Prostate gland (tissue), 2 donors: ENCODE results near the gene TBC1D22A. TPM values are rescaled to one million over a fixed set of nuclear protein-coding genes. Genes with fewer than 3 reads are reported as not detected.

ENCODE experiments used
- DNase-seq: peaks from one replicate; pipeline ENCODE4 v3.0.0-alpha.2; 2019; ENCODE audit warnings: low spot score
- H3K27ac ChIP-seq, 2 donors: fragments of 200-600 bp; sonication (generic); 2 replicates each; pipeline ENCODE4 v1.5.1; 2017 to 2019
- H3K27me3 ChIP-seq: fragments of 200-600 bp; sonication (generic); replicated peaks from 2 replicates; pipeline ENCODE4 v1.5.1; 2019; ENCODE audit not compliant: insufficient read depth
- H3K36me3 ChIP-seq, 2 donors: fragments of 200-600 bp; sonication (generic); 1 replicate in 1 of 2; 2 replicates in 1 of 2; pipeline versions ENCODE4 v1.5.1 to v1.8.1; 2017 to 2019
- H3K4me1 ChIP-seq: fragments of 200-600 bp; sonication (generic); replicated peaks from 2 replicates; pipeline ENCODE4 v1.5.1; 2019
- H3K4me3 ChIP-seq, 2 donors: fragments of 200-600 bp; sonication (generic); 2 replicates each; pipeline ENCODE4 v1.5.1; 2017 to 2019
- H3K9me3 ChIP-seq: fragments of 200-600 bp; sonication (generic); 2 replicates; pipeline ENCODE4 v1.5.1; 2017
- POLR2A ChIP-seq: fragments of 450-650 bp; IDR thresholded peaks from one replicate; pipeline ENCODE4 v1.6.1; 2016; ENCODE audit warnings: antibody characterized with exemption, mild to moderate bottlenecking
- POLR2AphosphoS5 ChIP-seq: sonication (generic); formaldehyde crosslinking; IDR thresholded peaks from one replicate; pipeline ENCODE4 v1.6.1; 2017; ENCODE audit warnings: antibody characterized with exemption
- WGBS: methylation state at CpG from one replicate; pipeline ENCODE4 v1.1.5; 2018; 5-methylcytosine and 5-hydroxymethylcytosine counted together
- intact Hi-C: fragments of 100-400 bp; cut with DNase I; formaldehyde crosslinking; loops from one replicate; pipeline ENCODE4 v1.14.2; 2022
- total RNA-seq, 2 donors: library from RNA; depleted of rRNA; stranded (reverse); fragments of >200 nt; gene quantifications; one replicate each; pipeline ENCODE4 v1.1.0, GENCODE V29; 2016
- TF ChIP-seq, protein P1 (sequence below), 4 experiments: fragments of 200-600 bp in 2 of 4; fragments of 450-650 bp in 2 of 4; sonication (generic) in 2 of 4; IDR thresholded peaks; 1 replicate in 3 of 4; 2 replicates in 1 of 4; pipeline ENCODE4 v1.5.1; 2016 to 2019; ENCODE audit warnings: antibody characterized with exemption in 4 of 4, mild to moderate bottlenecking in 2 of 4, moderate library complexity in 2 of 4

Gene TBC1D22A
- total RNA-seq, 2 donors from 2014 or later = 16.0 to 30.7 TPM

DNA sequence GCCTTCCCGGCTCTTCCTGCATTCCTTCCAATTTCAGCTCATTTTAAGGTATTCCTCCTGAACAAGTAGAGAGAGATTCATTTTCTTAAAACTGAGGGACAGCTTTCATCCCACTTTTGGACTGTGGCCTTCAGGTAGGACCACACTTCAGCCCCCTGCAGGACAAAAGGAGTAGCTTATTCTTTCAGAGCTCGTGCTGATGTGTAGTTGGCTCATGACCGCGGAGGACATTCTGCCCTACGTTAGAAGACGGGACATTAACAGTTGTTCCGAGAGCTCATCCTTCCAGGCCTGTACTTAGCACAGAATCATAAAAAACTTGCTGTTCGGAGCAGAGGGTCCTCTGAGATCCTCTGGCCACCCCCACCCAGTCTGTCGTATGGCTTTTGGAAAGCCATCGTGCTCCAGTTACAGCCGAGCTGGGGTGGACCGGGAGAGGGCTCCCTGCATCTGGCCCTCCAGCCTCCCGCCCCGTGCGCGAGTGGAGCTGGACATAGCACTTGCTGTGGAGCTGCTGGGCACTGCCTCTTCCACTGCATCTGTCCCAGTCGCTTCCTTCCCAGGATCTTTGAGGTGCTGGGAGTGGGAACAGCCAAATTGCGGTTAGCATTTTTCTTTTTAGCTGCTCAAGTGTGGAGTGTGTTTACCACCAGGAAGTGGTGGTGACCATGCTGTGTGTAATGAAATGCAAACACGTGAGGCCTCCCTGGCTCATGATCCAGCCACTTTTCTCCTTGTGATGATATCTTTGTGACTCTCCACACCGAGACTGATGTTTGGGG lies 250.3 kb downstream of the TBC1D22A start:
- H3K27ac ChIP-seq = no peak overlapping the region
- H3K36me3 ChIP-seq = no peaks in the 10 kb centered on the region
- DNase-seq = no peak
- TF ChIP-seq POLR2AphosphoS5 (no peak), POLR2A (no peak)
- TF ChIP-seq, protein P1, sequence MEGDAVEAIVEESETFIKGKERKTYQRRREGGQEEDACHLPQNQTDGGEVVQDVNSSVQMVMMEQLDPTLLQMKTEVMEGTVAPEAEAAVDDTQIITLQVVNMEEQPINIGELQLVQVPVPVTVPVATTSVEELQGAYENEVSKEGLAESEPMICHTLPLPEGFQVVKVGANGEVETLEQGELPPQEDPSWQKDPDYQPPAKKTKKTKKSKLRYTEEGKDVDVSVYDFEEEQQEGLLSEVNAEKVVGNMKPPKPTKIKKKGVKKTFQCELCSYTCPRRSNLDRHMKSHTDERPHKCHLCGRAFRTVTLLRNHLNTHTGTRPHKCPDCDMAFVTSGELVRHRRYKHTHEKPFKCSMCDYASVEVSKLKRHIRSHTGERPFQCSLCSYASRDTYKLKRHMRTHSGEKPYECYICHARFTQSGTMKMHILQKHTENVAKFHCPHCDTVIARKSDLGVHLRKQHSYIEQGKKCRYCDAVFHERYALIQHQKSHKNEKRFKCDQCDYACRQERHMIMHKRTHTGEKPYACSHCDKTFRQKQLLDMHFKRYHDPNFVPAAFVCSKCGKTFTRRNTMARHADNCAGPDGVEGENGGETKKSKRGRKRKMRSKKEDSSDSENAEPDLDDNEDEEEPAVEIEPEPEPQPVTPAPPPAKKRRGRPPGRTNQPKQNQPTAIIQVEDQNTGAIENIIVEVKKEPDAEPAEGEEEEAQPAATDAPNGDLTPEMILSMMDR (IDR thresholded peaks at IDR 0.05) = no peak
- H3K27me3 ChIP-seq = no peaks in the 10 kb centered on the region
- 84% methylated on average over 20 of the region's 20 CpGs for WGBS
- no peaks in the 10 kb centered on the region for H3K9me3 ChIP-seq
- H3K4me3 ChIP-seq = no peak overlapping the region
- intact Hi-C loops = no loop called here
- no peaks in the 10 kb centered on the region for H3K4me1 ChIP-seq

DNA sequence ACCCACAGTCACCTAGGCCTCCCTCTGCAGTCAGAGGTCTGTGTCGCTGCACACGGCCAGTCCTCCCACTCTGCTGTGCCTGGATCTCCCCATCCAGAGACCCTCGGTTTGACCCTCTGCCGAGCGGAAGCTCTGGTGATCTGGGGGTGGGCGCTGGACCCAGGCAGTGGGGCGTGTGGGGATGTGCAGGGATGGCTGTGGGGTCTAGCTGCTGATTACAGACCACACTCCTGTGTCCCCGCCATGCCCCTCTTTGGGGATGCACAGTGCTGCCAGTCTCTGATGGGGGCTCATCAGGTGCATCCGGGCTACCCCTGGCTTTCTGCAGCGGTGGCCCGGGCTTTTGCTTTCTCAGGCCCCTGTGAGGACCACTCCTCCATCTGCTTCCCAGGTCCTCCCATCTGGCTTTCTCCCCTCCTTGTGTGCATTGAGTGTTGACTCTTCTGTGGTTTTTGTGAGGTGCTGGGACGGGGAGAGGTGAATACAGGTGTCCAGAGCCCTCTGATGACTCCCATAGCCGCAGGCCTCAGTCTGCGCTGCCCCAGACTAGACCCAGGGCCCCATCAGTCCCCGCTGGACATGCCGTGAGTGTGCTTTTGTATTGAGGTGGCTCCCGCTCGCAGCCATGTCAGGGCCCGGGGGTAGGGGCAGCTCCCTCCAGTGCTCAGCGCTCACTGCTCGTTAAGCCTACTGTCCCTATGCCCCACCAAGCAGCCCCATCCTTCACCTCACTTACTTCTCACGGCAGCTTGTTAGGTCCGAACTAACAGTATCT lies 251.6 kb downstream of the TBC1D22A start:
- TF ChIP-seq, protein P1 (IDR thresholded peaks at IDR 0.05) = no peak
- TF ChIP-seq POLR2A = no peak
- intact Hi-C loops = no loop called here
- Histone ChIP-seq H3K27ac (no peak overlapping the region), H3K27me3 (no peaks in the 10 kb centered on the region), H3K4me3 (no peak overlapping the region), H3K36me3 (no peaks in the 10 kb centered on the region), H3K4me1 (no peaks in the 10 kb centered on the region), H3K9me3 (no peaks in the 10 kb centered on the region)
- DNase-seq = no peak
- 96% methylated on average over 23 of the region's 23 CpGs for WGBS

DNA sequence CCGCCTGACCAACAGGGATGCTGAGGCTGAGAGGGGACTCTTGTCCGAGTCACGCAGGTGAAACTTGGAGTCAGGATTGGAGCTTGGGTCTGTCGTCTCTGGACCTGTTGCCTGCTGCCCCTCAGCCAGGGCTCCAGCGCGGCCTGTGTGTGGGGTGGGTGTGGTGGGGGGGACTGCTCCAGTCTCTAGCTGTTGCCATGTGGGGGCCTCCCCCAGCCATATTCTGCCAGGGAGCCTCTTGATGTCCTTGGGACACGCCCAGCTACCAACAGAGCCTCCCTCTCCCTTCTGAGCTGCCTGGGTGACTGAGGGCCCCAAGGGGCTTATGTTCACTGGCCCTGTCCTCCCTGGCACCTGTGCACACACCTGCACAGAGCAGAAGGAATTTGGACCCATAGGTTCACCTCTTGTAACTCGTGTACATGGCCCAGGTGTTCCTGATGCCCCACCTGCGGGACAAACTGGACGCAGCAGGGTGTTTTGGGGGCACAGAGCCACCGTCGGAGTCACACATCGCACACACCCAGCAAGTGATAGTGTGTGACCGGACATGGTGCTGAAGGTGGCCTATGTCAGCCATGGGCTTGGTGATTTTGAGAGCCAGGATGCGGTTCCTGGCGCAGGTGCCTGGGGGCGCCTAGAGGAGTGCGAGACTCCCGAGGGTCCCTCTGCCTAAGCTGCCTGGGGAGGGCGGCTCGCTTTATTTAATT lies 252.3 kb downstream of the TBC1D22A start:
- Histone ChIP-seq H3K27ac (no peak overlapping the region), H3K9me3 (no peaks in the 10 kb centered on the region), H3K27me3 (no peaks in the 10 kb centered on the region), H3K4me3 (no peak overlapping the region), H3K36me3 (no peaks in the 10 kb centered on the region), H3K4me1 (no peaks in the 10 kb centered on the region)
- intact Hi-C loops = no loop called here
- 96% methylated on average over 21 of the region's 21 CpGs for WGBS
- TF ChIP-seq, protein P1 (IDR thresholded peaks at IDR 0.05) = no peak
- TF ChIP-seq POLR2A (no peak), POLR2AphosphoS5 (no peak)
- no peak for DNase-seq

DNA sequence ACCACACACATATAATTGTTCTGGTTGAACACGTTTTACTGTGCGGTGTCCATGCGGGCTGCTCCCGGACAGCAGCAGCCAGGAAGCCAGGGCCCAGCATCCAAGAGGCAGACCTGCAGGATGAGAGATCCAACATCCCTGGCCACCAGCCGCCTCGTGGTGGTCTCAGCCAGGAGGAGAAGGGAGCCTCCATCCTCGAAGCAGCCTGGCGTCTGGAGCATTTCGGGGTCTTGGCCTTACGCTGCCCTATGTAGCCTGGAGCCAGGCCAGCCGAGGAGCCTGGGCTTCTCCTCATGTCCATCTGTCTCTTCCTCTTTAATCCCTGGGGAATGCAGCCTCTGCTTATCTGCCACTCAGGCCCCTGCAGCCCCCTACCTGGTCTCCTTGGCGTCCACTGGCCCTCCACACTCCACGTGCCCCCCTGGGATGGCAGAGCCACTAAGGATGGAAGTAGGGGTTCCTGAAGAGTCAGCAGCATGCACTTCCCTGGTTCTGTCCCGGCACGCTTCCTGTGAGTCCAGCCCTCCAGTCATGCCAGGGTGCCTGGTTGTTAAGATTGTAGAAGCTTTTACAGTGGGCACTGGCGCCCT lies 253.2 kb downstream of the TBC1D22A start:
- intact Hi-C loops = no loop called here
- Histone ChIP-seq H3K9me3 (no peaks in the 10 kb centered on the region), H3K36me3 (no peaks in the 10 kb centered on the region), H3K27ac (no peak overlapping the region), H3K4me1 (no peaks in the 10 kb centered on the region), H3K4me3 (no peak overlapping the region), H3K27me3 (no peaks in the 10 kb centered on the region)
- no peak for DNase-seq
- WGBS = 95% methylated on average over 16 of the region's 16 CpGs
- TF ChIP-seq, protein P1 (IDR thresholded peaks at IDR 0.05) = no peak
- no peak for TF ChIP-seq POLR2A
- TF ChIP-seq POLR2AphosphoS5 = no peak
